ENCODE results near the gene XIST.
"Not testable (repeated sequence)": the region's sequence is repeated elsewhere in the genome, so short reads cannot be mapped to it uniquely, and the experiment has no call there.

XIST gene

GRCh38 chrX:73821921-73822559 lies 30.5 kb downstream of the XIST start:
- Histone ChIP-seq H3K79me2 (ENCODE audit: insufficient read depth, low read length) (no peaks in the 10 kb centered on the region), H3K27ac (ENCODE audit: low read length) (no peak overlapping the region), H3K9ac (ENCODE audit: low read depth, low read length) (no peak overlapping the region), H3K4me2 (ENCODE audit: insufficient read depth, low read length) (no peak overlapping the region), H3K4me1 (ENCODE audit: insufficient read depth, low read length) (no peaks in the 10 kb centered on the region), H4K20me1 (ENCODE audit: insufficient read depth, low read length) (no peaks in the 10 kb centered on the region), H2AFZ (ENCODE audit: low read depth, low read length) (no peak overlapping the region), H3K36me3 (ENCODE audit: insufficient read depth, low read length) (no peaks in the 10 kb centered on the region), H3K27me3 (ENCODE audit: insufficient read depth, low read length, poor library complexity) (no peaks in the 10 kb centered on the region), H3K9me3 (ENCODE audit: insufficient read depth, low read length, severe bottlenecking) (no peaks in the 10 kb centered on the region), H3K4me3 (ENCODE audit: low read depth in 1 of 2, low read length in 2 of 2) (no peak overlapping the region)
- ATAC-seq (ENCODE audit: insufficient read depth, low read depth) (no peak), DNase-seq (no peak)
- TF ChIP-seq EZH2 (IDR thresholded peaks at IDR 0.05; ENCODE audit: borderline replicate concordance, low read depth, low read length, severe bottlenecking) (no peak), CTCF (IDR thresholded peaks at IDR 0.05; ENCODE audit: borderline replicate concordance, extremely low read depth, low read length, poor library complexity, severe bottlenecking) (no peak)

GRCh38 chrX:73819864-73820558 lies 32.5 kb downstream of the XIST start:
- H3K4me2 ChIP-seq (ENCODE audit: insufficient read depth, low read length); H4K20me1 ChIP-seq (ENCODE audit: insufficient read depth, low read length); DNase-seq; H2AFZ ChIP-seq (ENCODE audit: low read depth, low read length); ATAC-seq (ENCODE audit: insufficient read depth, low read depth); H3K4me1 ChIP-seq (ENCODE audit: insufficient read depth, low read length); H3K9me3 ChIP-seq (ENCODE audit: insufficient read depth, low read length, severe bottlenecking); H3K4me3 ChIP-seq (ENCODE audit: low read depth in 1 of 2, low read length in 2 of 2); H3K27me3 ChIP-seq (ENCODE audit: insufficient read depth, low read length, poor library complexity); H3K79me2 ChIP-seq (ENCODE audit: insufficient read depth, low read length); H3K9ac ChIP-seq (ENCODE audit: low read depth, low read length); H3K36me3 ChIP-seq (ENCODE audit: insufficient read depth, low read length); H3K27ac ChIP-seq (ENCODE audit: low read length): not testable (repeated sequence)

GRCh38 chrX:73818200-73819116 lies 34.1 kb downstream of the XIST start:
- H3K4me2 ChIP-seq (ENCODE audit: insufficient read depth, low read length), result no peak overlapping the region
- H3K4me3 ChIP-seq (ENCODE audit: low read depth in 1 of 2, low read length in 2 of 2), result no peak overlapping the region
- H3K9ac ChIP-seq (ENCODE audit: low read depth, low read length), result no peak overlapping the region
- no peak for TF ChIP-seq CTCF (IDR thresholded peaks at IDR 0.05; ENCODE audit: borderline replicate concordance, extremely low read depth, low read length, poor library complexity, severe bottlenecking)
- no peak for TF ChIP-seq EZH2 (IDR thresholded peaks at IDR 0.05; ENCODE audit: borderline replicate concordance, low read depth, low read length, severe bottlenecking)
- no peak overlapping the region for H3K27ac ChIP-seq (ENCODE audit: low read length)
- H3K27me3 ChIP-seq (ENCODE audit: insufficient read depth, low read length, poor library complexity), result no peaks in the 10 kb centered on the region
- no peaks in the 10 kb centered on the region for H3K36me3 ChIP-seq (ENCODE audit: insufficient read depth, low read length)
- H4K20me1 ChIP-seq (ENCODE audit: insufficient read depth, low read length), result no peaks in the 10 kb centered on the region
- no peaks in the 10 kb centered on the region for H3K79me2 ChIP-seq (ENCODE audit: insufficient read depth, low read length)
- H2AFZ ChIP-seq (ENCODE audit: low read depth, low read length), result no peak overlapping the region
- no peaks in the 10 kb centered on the region for H3K9me3 ChIP-seq (ENCODE audit: insufficient read depth, low read length, severe bottlenecking)
- ATAC-seq (ENCODE audit: insufficient read depth, low read depth), result no peak
- H3K4me1 ChIP-seq (ENCODE audit: insufficient read depth, low read length), result no peaks in the 10 kb centered on the region
- no peak for DNase-seq
